ENCODE results near the gene NR2C2.

DNA sequence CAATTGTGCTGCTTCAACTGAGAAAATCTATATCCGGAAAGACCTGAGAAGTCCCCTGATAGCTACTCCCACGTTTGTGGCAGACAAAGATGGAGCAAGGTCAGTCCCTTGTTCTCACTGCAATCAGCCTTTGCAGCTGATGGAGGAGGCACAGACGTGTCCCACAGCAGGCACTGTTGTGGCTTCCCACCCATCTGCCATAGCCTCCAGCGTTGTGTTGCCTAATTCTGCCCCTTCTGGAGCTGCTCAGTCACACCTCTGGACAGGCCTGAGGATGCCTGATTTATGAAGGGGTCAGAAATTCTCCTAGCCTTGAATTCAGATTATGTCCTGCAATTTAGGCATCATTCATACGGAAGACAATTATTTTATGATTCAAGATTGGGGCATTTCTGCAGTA, 75.9 kb downstream of the NR2C2 start:
- TF ChIP-seq, protein P1, sequence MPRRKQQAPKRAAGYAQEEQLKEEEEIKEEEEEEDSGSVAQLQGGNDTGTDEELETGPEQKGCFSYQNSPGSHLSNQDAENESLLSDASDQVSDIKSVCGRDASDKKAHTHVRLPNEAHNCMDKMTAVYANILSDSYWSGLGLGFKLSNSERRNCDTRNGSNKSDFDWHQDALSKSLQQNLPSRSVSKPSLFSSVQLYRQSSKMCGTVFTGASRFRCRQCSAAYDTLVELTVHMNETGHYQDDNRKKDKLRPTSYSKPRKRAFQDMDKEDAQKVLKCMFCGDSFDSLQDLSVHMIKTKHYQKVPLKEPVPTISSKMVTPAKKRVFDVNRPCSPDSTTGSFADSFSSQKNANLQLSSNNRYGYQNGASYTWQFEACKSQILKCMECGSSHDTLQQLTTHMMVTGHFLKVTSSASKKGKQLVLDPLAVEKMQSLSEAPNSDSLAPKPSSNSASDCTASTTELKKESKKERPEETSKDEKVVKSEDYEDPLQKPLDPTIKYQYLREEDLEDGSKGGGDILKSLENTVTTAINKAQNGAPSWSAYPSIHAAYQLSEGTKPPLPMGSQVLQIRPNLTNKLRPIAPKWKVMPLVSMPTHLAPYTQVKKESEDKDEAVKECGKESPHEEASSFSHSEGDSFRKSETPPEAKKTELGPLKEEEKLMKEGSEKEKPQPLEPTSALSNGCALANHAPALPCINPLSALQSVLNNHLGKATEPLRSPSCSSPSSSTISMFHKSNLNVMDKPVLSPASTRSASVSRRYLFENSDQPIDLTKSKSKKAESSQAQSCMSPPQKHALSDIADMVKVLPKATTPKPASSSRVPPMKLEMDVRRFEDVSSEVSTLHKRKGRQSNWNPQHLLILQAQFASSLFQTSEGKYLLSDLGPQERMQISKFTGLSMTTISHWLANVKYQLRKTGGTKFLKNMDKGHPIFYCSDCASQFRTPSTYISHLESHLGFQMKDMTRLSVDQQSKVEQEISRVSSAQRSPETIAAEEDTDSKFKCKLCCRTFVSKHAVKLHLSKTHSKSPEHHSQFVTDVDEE (CRISPR knock-in tag; IDR thresholded peaks at IDR 0.05), result no peak
- TF ChIP-seq ZC3H10 (CRISPR knock-in tag; IDR thresholded peaks at IDR 0.05), result no peak
